HG02571 (cell line): ENCODE measurements around the gene DENND1A.

ENCODE experiments used
- ATAC-seq: cut with Tn5 transposase; IDR thresholded peaks from one replicate; pipeline ENCODE4 v1.9.1; 2021; ENCODE audit warnings: mild to moderate bottlenecking, moderate library complexity; ENCODE audit not compliant: unreplicated experiment

Gene DENND1A

DNA sequence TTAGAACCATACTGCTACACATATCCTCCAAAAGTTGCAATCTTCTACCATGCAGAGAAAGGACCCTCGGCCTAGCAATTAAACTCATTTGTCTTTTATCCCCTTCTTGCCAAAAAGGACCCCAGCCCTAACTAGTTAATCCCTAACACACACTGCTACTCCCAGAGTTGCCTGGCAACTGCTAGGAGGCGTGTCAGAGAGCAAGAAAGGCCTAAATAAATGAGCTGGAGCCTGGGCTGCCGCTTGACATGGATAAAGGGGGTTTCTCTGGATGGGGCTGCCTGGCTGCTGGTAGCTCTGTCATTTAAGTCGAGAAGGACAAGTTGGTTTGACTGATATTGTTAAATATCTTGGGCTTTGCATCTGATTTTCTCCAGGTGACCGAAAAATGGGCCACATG, 379.1 kb downstream of the DENND1A start:
- no peak for ATAC-seq

GRCh38 chr9:123550012-123550411, 379.9 kb downstream of the DENND1A start:
- no peak for ATAC-seq

DNA sequence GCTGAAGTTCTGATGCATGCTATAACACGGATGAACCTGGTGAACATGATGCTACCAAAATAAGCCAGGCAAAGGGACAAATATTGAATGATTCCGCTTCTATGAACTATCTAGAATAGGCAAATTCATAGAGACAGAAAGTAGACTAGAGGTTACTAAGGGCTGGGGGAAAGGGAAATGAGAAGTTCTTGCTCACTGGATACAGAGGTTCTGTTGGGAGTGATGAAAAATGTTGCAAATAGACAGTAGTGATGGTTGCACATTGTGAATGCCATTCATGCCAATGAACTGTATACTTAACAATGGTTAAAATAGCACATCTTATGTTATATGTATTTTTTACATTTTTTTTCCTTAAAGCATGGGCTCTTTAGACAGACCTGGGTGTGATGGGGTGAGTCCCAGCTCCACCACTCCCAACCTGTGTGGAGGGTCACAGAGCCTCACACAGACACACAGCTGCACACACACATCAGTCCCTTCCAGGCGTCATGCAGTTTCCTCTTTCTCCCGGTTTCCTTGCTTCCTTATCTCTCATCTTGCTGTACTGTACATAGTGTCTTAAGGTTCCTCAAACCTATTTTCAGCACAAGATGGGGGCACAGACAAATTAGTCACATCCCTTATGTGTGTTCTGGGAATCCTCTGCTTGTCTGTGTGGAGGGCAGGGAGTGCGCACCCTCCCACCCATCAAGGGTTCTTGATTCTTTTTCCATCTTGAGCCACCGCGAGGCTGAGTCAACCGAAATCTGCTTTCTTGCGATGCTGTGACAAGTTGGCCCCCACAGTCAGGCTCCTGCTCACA, 381.0 kb downstream of the DENND1A start:
- no peak for ATAC-seq

DNA sequence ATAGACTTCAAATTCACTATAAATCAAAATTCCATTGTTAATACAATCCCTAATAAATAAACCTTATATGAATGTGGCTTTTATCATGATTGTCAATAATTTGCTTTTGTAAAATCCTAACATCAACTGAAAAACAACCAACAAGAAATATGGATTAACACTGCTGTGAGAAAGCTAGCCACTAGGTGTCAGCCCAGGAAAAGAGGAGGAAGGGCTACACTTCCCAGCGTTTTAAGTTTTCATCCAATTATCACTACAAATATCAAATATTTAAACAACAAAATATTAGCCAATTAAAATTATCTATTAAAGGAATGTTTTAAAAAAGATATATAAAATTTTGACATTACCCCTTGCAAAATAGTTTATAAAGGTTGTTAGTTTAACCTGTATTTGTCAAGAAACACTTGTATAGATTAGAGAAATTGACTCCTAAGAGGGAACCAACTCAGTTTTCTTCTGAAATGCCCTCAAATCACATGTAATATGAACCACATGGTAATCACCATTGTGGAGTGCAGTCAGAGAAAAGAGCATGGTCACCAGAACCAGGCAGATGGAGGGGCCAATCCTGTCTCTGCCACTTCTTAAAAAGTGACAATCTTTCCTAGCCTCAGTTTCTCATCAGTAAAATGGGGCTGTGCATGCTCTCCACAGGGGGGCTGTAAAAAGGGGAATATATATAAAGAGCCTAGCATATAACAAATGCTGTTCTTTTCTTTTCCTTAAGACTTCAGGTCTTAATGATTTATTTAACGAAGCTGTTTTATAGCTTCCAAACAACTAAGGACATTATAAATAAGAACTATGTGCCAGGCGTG, 385.7 kb downstream of the DENND1A start:
- no peak for ATAC-seq

GRCh38 chr9:123543492-123543891, 386.4 kb downstream of the DENND1A start:
- no peak for ATAC-seq

DNA sequence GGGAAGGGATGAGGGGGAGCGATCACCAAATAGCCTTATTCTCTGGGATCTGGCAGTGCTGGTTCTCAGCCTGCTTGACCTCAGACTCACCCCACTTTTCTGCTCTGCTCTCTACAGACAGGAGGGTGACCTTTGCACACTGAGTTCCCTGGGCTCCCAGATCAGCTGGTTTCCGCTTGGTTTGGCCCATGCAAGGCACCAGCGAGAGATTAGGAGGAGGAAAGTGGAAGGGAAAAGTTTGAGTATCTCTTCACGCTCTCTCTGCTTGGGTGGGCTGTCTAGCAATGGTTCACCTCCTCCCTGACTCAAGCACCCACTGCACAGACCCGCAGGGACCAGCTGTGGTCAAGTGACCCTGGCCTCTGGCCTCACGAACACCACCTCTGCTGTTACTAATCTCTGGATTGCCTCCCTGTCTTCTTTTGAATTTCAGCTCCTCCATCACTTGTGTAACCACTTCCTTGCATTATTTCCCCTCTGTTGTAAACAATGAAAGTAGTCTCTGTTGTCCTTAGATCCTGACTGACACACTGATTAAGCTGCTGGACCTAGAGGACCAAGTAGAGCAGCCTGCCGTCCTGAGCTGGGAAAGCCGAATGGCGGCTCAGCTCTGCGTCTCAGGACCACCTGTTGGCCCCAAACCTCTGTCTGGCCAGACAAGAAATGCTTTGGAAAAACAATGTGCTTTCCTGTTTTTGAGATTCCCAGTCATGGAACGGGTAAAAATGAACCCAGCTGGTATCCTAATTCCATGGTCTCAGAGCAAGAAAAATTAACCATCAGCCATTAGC, 387.3 kb downstream of the DENND1A start:
- ATAC-seq, result no peak

DNA sequence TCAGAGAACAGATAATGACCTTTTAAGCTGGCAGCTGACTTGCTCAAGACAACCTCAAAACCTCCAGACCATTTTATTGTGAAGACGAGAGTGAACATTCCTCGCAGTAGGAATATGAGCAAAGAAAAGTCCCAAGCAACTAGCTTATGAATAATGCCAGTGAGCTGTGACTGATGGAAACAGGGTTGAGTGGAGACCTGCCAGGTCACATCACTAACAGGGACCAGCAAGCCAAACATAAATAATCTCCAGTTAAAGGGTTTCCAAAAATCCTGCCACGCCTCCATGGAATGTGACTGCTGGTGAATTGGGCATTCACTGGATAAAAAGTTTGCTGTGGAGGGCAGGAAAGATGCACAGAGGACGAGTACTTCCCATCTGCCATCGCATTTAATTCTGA, 388.5 kb downstream of the DENND1A start:
- ATAC-seq, result no peak

DNA sequence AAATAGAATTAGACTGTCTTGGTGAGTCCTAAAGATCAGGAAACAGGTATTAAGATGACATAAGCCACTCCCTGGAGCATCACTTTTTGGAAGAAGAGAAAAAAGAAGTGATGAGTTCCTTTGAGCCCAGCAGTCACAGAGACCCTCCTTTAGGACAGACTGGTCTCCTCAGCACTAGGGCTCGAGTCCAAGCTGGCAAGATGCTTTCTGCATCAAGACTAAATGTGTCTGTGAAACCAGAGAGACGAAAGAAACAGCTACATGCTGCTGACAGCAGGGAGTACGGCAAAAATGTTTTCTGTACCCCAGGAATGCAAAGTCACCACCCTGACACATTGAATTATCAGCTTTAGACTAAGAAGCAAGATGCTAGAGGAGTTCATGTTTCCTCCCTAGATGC, 389.5 kb downstream of the DENND1A start:
- ATAC-seq, result no peak

- no peak for ATAC-seq
These were observed 392.1 kb downstream of the DENND1A start for GRCh38 chr9:123537809-123538208.

DNA sequence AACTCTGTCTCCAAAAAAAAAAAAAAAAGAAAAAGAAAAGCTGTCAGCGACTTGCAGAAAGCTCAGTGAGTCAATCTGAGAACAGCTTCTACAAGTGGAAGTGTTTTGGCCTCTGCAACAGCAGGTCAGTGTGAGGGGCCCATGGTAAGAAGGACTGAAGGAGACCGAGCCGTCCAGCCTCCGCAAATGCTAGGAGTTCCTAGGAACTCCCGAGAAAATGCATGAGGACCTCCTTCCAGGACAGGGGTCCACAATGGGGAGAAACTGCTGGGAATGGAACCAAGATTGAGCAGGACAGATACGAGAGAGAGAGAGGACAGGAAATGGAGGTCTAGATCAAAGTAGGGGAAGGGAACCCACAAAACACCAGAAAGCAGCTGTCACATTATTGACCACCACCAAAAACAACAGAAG, 393.5 kb downstream of the DENND1A start:
- ATAC-seq, result no peak

GRCh38 chr9:123534336-123534735, 395.6 kb downstream of the DENND1A start:
- no peak for ATAC-seq

DNA sequence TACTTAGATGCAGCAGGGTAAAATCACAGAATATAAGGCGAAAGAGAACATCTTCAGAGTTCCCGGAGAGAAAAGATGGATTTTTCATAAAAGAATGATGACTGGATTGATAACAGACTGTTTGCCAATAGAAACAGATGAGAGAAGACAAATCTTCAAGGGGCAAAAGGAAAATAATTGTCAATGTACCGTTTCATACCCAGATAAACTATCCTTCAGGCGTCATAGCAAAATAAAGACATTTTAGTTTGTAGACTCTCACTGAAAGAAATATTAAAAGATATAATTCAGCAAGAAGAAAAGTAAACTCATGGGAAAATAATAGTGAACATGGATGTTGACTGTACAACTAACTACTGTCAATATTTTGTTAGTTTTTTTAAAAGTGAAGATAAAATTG, 399.7 kb downstream of the DENND1A start:
- ATAC-seq, result no peak

DNA sequence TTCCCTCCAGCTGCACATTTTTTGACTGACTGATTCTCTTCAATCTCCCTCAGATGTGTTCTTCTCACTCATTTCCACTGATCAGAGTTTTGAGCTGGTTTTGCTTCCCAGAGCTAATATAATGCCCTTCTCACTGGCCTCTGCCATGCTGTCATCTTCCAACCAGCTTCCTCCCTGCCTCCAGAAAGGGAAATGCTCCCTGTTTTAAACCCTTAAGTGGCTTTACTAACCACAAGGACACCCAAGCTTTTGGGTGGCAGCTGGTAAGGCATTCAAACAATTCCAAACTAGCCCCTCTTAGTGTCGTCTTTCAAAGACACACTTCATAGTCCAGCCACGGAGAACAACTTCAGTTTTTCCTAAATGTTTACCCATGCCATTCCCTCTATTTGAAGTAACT, 401.4 kb downstream of the DENND1A start:
- no peak for ATAC-seq

DNA sequence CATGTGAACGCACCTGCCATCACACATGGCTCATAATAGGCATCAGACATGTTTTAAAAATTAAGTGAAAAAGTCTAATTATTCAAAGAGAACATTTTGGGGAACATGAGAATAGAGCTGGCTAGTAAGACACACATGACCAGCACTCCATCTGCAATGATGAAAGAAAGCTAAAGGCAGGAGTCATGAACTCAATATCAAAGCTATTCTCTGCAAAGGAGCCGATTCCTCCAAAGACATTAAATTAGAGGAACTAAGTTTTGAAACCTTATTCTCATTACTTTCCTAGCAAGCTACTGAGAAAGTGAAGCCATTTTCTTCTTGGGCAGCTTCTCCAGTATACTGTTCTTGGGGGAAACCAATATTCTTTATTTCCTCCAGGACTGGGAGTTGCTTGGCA, 401.9 kb downstream of the DENND1A start:
- no peak for ATAC-seq

DNA sequence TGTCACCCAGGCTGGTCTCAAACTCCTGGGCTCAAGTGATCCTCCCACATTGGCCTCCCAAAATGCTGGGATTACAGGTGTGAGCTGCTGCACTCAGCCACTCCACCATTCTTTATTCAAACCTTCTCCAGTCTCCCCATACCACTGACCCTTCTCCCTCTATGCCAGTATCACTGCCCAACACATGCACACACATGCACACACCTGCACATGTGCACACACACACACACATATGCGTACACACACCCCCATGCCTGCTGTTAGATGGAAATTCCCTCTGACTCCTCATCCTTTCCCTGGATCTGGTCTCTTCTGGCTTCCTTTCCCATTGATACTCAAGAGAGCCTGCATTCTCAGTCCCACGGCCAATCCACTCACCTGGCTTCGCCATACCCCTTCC, 404.0 kb downstream of the DENND1A start:
- no peak for ATAC-seq

- no peak for ATAC-seq
These were observed 404.5 kb downstream of the DENND1A start for GRCh38 chr9:123525424-123525823.

DNA sequence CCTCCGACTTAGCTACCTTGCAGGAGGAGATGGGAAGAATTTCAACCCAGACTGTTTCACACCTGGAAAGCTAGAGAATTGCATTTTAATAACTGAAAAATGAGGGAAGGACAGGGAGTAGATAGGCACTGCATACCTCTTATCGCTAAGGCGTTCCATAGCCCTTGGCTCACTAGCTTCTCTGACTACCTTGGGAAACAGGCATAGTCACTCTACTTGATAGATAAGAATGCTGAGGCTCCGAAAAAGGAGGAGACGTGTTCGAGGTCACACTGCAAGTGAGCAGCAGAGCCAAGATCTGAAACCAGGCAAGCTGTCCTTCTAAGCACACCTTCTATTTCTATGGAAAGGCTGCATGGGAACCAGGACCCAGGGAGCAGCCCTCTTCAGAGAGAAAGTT, 405.1 kb downstream of the DENND1A start:
- ATAC-seq, result no peak

- ATAC-seq, result no peak
These were observed 406.1 kb downstream of the DENND1A start for GRCh38 chr9:123523845-123524244.

DNA sequence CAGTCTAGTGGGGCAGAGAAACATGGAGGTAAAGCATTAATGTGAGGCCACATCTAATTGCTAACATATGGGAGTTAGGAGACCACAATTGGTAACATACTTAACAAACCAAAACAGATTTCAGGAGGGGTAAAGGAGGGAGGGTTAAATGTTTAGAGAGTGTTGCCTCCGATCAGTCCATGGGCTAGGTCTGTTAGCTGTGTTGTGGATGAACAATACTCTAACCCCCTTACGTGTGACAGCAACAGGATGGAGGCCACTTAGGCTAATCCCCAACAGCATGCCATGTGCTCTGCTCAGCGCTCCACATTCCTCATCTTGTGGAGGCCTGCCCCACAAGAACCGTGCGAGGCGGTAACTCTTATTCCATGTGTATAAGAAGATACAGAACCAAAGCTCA, 406.9 kb downstream of the DENND1A start:
- ATAC-seq, result no peak

DNA sequence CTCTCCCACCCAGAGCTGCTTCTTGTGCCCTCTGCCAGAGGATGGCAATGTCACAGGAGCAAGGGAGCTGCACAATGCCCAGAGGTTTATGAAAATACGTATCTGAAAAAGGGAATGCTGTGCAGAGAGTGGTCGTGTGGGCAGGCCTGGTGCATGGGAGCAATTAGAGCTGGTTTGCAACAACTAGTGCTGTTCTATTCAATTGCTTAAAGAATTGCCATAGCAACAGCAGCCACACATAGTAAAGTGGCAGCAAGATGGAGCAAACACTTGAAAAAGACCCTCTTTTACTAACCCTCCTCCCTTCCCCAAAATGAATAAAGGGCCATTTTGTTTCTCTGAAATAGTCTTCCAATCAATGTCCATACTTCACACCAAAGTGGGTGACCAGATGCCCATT, 407.7 kb downstream of the DENND1A start:
- ATAC-seq, result no peak

DNA sequence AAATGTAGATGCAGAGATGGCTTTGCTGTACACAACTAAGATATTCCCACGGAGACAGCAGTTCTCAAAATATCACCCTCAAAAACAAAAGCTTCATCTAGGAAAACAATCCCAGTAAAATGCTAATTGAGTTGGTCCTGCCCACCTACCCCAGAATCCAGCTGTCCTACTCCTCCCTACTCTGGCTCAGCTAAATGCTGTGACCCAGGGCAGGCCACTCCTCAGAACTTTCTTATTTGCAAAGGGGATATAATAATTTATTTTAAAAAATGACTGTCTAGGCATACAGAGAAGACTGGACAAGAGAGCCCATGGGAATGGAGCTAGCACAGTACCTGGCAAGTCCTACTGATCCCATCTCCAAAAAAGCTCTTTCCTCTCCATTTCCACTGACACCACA, 411.6 kb downstream of the DENND1A start:
- ATAC-seq, result no peak
